Aorta (tissue), 5 donors: Measurements from ENCODE around the gene LAMB3. TPM values are rescaled to one million over a fixed set of nuclear protein-coding genes. Genes with fewer than 3 reads are reported as not detected.

Experiments used
- ATAC-seq: fragments of 200-7000 bp; cut with Tn5 transposase; one replicate; pipeline ENCODE4 v1.9.1; 2022; ENCODE audit warnings: moderate library complexity; ENCODE audit not compliant: low FRiP score
- DNase-seq, 2 donors: peaks; one replicate each; pipeline ENCODE4 v3.0.0-alpha.2; 2020
- H3K27ac ChIP-seq, 2 donors: one replicate each; pipeline ENCODE4 v1.5.1; 2013; ENCODE audit warnings: low read length in 2 of 2, mild to moderate bottlenecking in 2 of 2, moderate library complexity in 2 of 2, control low read depth in 1 of 2, inconsistent platforms in 1 of 2, low read depth in 1 of 2
- H3K27me3 ChIP-seq, 2 donors: one replicate each; pipeline ENCODE4 v1.6.1; 2013; ENCODE audit warnings: control low read depth in 1 of 2, low read length in 1 of 2, mild to moderate bottlenecking in 1 of 2, moderate library complexity in 1 of 2; ENCODE audit not compliant: insufficient read depth in 2 of 2, control insufficient read depth in 1 of 2
- H3K36me3 ChIP-seq, 2 donors: one replicate each; pipeline ENCODE4 v1.6.1; 2013; ENCODE audit warnings: control low read depth in 1 of 2, low read length in 1 of 2, mild to moderate bottlenecking in 1 of 2; ENCODE audit not compliant: insufficient read depth in 2 of 2, control insufficient read depth in 1 of 2
- H3K4me1 ChIP-seq, 2 donors: one replicate each; pipeline ENCODE4 v1.6.1; 2013; ENCODE audit warnings: low read length in 2 of 2, control low read depth in 1 of 2, mild to moderate bottlenecking in 1 of 2, moderate library complexity in 1 of 2; ENCODE audit not compliant: insufficient read depth in 2 of 2, control insufficient read depth in 1 of 2
- H3K4me3 ChIP-seq, 2 donors: one replicate each; pipeline ENCODE4 v1.5.1; 2013; ENCODE audit warnings: low read length in 2 of 2, control low read depth in 1 of 2, mild to moderate bottlenecking in 1 of 2
- H3K9me3 ChIP-seq: one replicate; pipeline ENCODE4 v1.6.1; 2013; ENCODE audit warnings: mild to moderate bottlenecking, low read length; ENCODE audit not compliant: control insufficient read depth
- WGBS, 2 donors: extraction: QIAGEN DNeasy Blood & Tissue Kit; methylation state at CpG; one replicate each; pipeline ENCODE4 v1.1.7; 2013; 5-methylcytosine and 5-hydroxymethylcytosine counted together
- intact Hi-C, 2 donors: fragments of 100-400 bp; cut with DNase I; formaldehyde crosslinking; loops; one replicate each; pipeline versions ENCODE4 v1.14.2 to v1.15.0; 2022
- polyA plus RNA-seq, 2 donors: library from polyadenylated mRNA; stranded (reverse); fragments of 200-250 nt; gene quantifications; one replicate each; pipeline ENCODE4 v1.2.3, GENCODE V29; 2013
- total RNA-seq, 2 donors: library from RNA; stranded (reverse); fragmentation: NEBNext Ultra II Directional; extraction: Animal tissue kit (Norgen Biotek cat#: 25700); gene quantifications; one replicate each; pipeline ENCODE4 v1.2.1, GENCODE V29; 2021
- donor health status: healthy with polysubstance abuse.
- donor health status: Bipolar disorder and iron deficiency.
- donor health status: DM: no; HTN: no; CAD: no.
- donor health status: DM: no; HTN: no; CAD: no.
- donor health status: DM: yes; HTN: yes; CAD: no.

Gene LAMB3
- total and polyA plus RNA-seq, 4 donors = 0.84 to 5.4 (median 4.6) TPM

DNA sequence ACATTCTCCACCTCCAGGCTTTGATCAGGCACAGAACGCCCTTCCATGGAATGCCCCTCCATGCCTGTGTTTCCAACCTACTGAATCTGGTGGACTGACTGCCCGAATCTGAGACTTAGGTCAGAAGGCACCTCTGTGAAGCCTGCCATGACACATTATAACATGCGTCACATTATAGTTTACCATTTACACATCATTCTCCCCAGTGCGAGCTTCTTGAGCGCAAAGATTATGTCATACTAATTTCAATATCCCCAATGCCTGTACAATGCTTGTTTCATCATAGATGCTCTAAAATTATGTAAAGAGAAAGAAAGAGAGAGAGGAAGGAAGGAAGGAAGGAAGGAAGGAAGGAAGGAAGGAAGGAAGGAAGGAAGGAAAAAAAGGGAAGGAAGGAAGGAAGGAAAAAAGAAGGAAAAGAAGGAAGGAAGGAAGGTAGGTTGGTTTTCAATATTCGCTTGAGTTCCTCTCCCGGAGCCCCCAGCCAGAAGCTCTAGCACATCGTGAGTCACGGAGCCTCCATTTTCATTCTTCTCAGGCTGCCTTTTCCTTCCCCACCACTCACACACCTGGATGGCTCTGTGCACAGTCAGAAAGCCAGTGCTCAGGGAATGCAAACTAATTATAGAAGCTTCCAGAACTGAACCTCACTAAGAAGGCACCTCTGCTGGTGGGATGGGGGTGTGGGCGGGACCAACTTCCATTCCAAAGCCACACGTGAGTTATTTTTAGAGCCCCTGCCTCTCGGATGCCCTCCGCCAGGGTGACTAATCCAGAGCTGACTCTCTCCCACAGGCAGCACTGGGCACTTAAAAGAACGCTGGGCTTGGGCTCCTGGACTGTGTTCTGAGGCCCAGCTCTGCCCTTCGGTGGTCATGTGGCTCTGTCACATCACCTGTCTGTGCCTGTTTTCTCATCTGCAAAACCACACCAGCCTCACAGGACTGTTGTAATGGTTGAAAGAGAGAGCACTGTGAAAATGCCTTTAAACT, 27.4 kb downstream of the LAMB3 start:
- ATAC-seq (no peak), DNase-seq (no peak)
- 63 to 64% methylated on average over 15 of the region's 15 CpGs for WGBS, 2 donors
- no peaks in the 10 kb centered on the region for H3K27me3 ChIP-seq
- no peaks in the 10 kb centered on the region for H3K4me1 ChIP-seq
- H3K4me3 ChIP-seq = no peak overlapping the region
- no peaks in the 10 kb centered on the region for H3K9me3 ChIP-seq
- no peak overlapping the region for H3K27ac ChIP-seq
- intact Hi-C loops = loop anchor here in 1 of 2 donors (5.0 kb wide), 1 partner anchor 122 kb away; no protein-coding TSS in a partner anchor
- no peaks in the 10 kb centered on the region for H3K36me3 ChIP-seq

DNA sequence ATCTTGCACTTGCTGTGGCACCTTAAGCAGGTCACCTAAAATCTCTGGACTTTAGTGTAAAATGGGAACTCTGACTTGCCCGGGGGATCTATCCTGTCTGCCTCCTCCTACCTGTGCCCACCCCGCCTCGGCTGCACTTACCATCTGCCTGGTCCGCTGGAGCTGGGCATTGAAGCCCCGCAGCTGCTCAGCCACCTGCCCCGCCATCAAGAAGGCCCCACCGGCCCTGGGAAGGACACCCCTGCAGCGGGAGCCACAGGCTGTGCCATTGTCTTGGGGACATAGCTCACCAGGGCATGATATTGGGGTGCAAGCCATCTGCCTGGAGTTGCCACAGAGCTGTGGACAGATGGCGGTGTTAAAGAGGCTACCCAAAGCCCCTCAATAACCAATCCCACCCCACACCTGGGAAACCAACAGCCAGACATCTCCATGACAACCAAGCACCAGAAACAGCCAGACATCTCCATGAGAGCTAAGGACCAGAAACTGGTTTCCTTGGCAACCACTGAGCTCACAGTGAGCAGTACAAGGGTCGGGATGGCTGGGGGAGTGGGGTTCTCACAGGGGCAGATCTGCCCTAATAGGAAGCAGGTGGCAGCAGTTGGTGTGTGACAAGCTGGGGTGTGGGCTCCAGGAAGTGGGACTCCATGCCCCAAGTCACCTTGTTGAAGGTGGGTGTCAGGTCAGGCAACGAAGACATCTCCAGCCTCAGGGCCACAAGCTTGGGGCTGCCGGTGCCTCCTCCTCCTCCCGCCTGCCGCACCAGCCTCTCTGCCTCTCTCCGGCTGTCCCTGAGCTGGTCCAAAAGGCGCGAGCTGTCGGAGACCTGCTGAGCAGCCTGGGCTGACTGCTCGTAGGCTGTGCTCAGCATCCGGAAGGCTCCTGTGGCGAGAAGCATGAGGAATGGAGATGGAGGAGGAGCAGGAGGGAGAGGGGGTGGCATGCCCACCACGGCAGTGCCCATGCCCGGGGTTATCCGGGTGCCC, 29.1 kb downstream of the LAMB3 start:
- no peaks in the 10 kb centered on the region for H3K4me1 ChIP-seq
- intact Hi-C loops = no loop called here
- no peaks in the 10 kb centered on the region for H3K27me3 ChIP-seq
- H3K4me3 ChIP-seq = no peak overlapping the region
- no peak for DNase-seq
- no peaks in the 10 kb centered on the region for H3K9me3 ChIP-seq
- no peaks in the 10 kb centered on the region for H3K36me3 ChIP-seq
- no peak for ATAC-seq
- no peak overlapping the region for H3K27ac ChIP-seq
- WGBS, 2 donors = 91 to 93% methylated on average over 24 of the region's 24 CpGs

DNA sequence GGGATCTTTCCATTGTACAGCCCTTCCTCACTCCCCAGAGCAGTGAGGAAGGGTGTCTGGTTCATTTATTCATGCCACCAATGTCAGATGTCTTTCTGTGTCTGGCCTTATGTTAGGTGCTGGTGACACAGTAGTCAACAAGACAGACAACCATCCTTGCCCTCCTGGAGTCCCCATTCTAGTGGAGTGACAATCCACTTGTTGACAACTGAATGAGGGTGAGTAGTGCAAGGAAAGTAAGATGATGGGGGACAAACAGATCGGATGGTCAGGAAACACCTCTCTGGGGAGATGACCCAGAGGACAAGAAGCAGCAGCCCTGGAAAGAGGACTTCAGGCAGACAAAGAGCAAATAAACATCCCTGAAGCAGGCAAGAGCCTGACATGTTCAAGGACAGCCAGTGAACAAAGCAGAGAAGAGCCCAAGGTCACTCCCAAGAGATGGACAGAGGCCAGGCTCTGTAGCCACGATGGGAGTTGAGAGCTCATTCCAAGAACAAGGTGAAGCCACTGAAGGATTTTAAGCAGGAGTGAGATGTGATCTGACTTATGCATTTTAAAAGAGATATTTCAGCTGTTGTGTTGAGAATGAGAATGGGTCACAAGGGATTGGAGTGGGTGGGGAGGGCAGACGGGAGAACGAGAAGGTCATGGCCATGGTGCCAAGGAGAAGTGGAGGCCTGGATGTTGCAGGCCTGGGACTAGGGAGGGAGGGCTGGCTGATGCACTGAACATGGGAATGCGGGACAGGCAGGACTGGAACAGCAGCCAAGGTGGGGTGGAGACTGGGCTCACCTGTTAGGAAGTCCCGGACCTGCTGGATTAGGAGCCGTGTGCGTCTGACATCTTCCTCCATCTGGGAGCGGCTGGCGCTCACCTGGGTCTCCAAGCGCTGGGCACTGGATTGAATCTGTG, 30.2 kb downstream of the LAMB3 start:
- Histone ChIP-seq H3K27ac (no peak overlapping the region), H3K36me3 (no peaks in the 10 kb centered on the region), H3K27me3 (no peaks in the 10 kb centered on the region), H3K4me3 (no peak overlapping the region), H3K9me3 (no peaks in the 10 kb centered on the region), H3K4me1 (no peaks in the 10 kb centered on the region)
- intact Hi-C loops = no loop called here
- ATAC-seq (no peak), DNase-seq (no peak)
- 93 to 95% methylated on average over 11 of the region's 11 CpGs for WGBS, 2 donors

DNA sequence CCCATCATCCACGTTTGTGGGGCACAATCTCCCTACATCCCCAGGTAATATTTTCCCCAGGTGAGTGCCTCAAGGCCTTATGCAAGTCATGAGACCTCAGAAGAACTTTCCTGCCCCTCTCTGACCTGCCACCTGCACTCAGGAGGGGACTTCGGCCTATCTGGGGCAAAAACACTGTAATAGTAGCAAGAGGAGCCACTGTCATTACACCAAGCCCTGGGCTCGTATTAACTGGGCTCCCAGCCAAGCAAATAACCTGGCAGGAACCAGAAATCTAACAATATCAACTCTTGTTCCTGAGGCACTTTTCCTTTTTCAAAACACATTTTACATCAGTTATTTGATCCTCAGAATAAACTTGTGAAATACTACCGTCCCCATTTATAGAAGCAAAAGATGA, 30.9 kb downstream of the LAMB3 start:
- intact Hi-C loops = no loop called here
- no peaks in the 10 kb centered on the region for H3K9me3 ChIP-seq
- DNase-seq = no peak
- no peaks in the 10 kb centered on the region for H3K36me3 ChIP-seq
- ATAC-seq = no peak
- no peak overlapping the region for H3K27ac ChIP-seq
- H3K27me3 ChIP-seq = no peaks in the 10 kb centered on the region
- H3K4me3 ChIP-seq = no peak overlapping the region
- no peaks in the 10 kb centered on the region for H3K4me1 ChIP-seq
- 49 to 63% methylated on average over 4 of the region's 4 CpGs for WGBS, 2 donors

DNA sequence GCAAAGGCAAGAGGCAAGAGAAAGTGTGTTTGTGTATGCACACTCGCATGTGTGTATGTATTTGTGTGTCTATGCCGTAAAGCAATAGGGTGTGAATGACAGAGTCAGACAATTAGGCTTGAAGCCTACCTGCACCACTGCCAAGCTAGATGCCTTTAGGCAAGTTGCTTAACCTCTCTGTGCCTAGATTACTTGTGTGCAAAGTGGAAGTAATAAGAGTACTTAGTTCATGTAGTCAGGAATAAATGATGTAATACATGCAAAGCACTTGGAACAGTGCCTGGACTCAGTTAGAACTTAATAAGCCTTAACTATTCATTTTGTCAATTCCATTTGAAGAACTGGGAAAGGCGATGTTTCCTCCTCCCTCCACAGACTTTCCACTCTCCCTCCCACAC, 31.7 kb downstream of the LAMB3 start:
- H3K4me3 ChIP-seq = no peak overlapping the region
- DNase-seq (no peak), ATAC-seq (no peak)
- H3K9me3 ChIP-seq = no peaks in the 10 kb centered on the region
- H3K36me3 ChIP-seq = no peaks in the 10 kb centered on the region
- intact Hi-C loops = no loop called here
- H3K27me3 ChIP-seq = no peaks in the 10 kb centered on the region
- no peaks in the 10 kb centered on the region for H3K4me1 ChIP-seq
- H3K27ac ChIP-seq = no peak overlapping the region
- WGBS, 2 donors = 94 to 96% methylated on average over 3 of the region's 3 CpGs

DNA sequence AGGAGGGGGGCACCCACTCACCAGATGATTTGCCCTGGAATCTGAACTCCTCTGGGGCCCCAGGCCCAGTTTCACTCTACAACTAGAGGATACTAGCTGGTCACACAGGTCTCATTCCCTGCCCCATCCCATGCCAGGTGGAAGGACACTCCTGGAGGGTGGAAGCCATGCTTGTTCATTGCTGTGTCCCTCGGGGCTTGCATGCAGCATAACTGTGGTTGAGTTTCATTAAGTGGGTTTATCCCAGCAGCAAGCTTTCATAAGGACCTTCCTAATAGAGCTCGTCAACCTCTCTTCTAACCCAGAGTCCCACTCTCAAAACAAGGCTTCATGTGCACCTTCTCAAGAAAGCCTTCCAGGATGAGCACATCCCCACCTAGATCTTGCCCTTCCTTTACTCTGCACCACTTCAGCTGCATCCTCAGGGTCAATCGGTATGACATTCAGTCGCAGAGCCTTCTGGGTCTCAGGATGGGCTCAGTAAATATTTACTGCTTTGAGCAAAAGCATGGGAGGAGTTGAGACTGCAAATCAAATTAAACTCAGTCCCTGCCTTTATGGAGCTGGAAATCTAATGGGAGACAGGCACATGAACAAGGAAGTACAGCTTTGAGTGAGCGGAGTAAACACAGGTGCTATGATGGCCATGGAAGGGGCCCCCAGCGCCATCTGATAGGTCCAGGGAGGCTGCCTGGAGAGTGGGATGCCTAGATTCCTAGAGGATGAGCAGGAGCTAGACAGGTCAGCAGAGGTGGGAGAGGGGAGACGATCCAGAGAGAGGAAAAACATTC, 32.3 kb downstream of the LAMB3 start:
- no peaks in the 10 kb centered on the region for H3K4me1 ChIP-seq
- no peaks in the 10 kb centered on the region for H3K36me3 ChIP-seq
- H3K27ac ChIP-seq = no peak overlapping the region
- H3K4me3 ChIP-seq = no peak overlapping the region
- no peaks in the 10 kb centered on the region for H3K27me3 ChIP-seq
- no peaks in the 10 kb centered on the region for H3K9me3 ChIP-seq
- ATAC-seq (no peak), DNase-seq (no peak)
- 95 to 96% methylated on average over 7 of the region's 7 CpGs for WGBS, 2 donors
- intact Hi-C loops = no loop called here

DNA sequence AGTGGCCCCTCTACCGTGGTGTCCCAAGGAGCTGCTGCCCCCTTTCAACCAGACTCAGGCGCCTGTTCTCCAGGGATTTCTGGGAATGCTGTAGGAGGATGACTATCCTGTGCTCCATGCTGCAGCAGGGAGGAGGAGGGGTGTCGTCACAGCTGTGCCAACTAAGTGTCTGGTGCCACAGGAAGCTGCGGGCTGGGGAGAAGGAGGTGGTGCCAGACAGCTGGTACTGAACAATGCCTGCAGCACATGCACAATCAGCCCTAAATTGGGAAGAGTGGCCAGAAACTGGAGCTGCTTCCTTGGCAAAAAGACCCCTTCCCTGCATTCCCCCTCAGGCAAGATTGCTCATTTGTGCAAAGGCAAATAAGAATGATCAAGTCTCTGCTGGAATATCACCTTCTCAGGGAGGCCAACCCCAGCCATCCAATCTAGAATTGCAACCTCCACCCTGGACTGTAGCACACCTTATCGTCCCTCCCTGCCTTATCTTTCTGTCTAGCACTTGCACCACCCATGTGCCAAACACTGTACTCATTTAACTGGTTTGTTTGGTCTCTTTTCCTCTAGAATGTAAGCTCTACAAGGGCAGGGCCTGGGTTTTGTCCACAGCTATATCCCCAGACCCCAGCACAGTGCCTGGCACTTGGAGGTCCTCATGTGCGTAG, 33.3 kb downstream of the LAMB3 start:
- H3K4me1 ChIP-seq = no peaks in the 10 kb centered on the region
- ATAC-seq (no peak), DNase-seq (peak in 1 of 2 donors; percentile 50)
- H3K27ac ChIP-seq = no peak overlapping the region
- H3K9me3 ChIP-seq = no peaks in the 10 kb centered on the region
- intact Hi-C loops = no loop called here
- H3K4me3 ChIP-seq = no peak overlapping the region
- H3K36me3 ChIP-seq = no peaks in the 10 kb centered on the region
- H3K27me3 ChIP-seq = no peaks in the 10 kb centered on the region
- WGBS, 2 donors = 57 to 59% methylated on average over 6 of the region's 6 CpGs
